H1 (cell line): ENCODE data around the gene GAS6. TPM values are rescaled to one million over a fixed set of nuclear protein-coding genes. Genes with fewer than 3 reads are reported as not detected.

ENCODE experiments used
- EP300 ChIP-seq, 2 experiments: IDR thresholded peaks; 1 replicate in 1 of 2; 2 replicates in 1 of 2; pipeline ENCODE4 v1.6.1; 2011 to 2012; ENCODE audit warnings: low read depth in 2 of 2, low read length in 2 of 2, mild to moderate bottlenecking in 2 of 2, borderline replicate concordance in 1 of 2, inconsistent platforms in 1 of 2, moderate library complexity in 1 of 2
- EZH2 ChIP-seq: fragments of 200-600 bp; sonication (generic); IDR thresholded peaks from 2 replicates; pipeline ENCODE4 v1.7.1; 2012; ENCODE audit warnings: low read depth, mild to moderate bottlenecking, moderate library complexity, low read length, inconsistent platforms; ENCODE audit not compliant: severe bottlenecking
- polyA plus RNA-seq, 7 experiments: library from polyadenylated mRNA; depleted of rRNA in 3 of 7; stranded (reverse) in 5 of 7; unstranded in 2 of 7; fragments of >200 nt in 5 of 7; fragments of 200-250 nt in 2 of 7; gene quantifications; 1 replicate in 5 of 7; 2 replicates in 1 of 7; 4 replicates in 1 of 7; pipeline versions ENCODE4 v1.2.1 to v1.2.3, GENCODE V29; 2011 to 2013; ENCODE audit warnings: missing spikeins in 2 of 7, mixed read lengths in 2 of 7
- total RNA-seq: library from RNA; stranded (reverse); fragmentation: NEBNext Ultra II Directional; extraction: Animal tissue kit (Norgen Biotek cat#: 25700); gene quantifications from 2 replicates; pipeline ENCODE4 v1.2.1, GENCODE V29; 2021
- TF ChIP-seq, protein P1 (sequence below): IDR thresholded peaks from 2 replicates; pipeline ENCODE4 v1.6.1; 2012; ENCODE audit warnings: inconsistent platforms
- TF ChIP-seq, protein P2 (sequence below): fragments of 300-600 bp; sonication (generic); IDR thresholded peaks from 2 replicates; pipeline ENCODE4 v1.7.1; 2012; ENCODE audit warnings: low read length, moderate library complexity, mild to moderate bottlenecking, inconsistent platforms; ENCODE audit not compliant: insufficient replicate concordance

Gene GAS6
- total and polyA plus RNA-seq, 2 of the 8 experiments (the other 6 are each of a cell fraction or from before 2014, with no cell fraction given): 18.6 to 31.0 TPM

DNA sequence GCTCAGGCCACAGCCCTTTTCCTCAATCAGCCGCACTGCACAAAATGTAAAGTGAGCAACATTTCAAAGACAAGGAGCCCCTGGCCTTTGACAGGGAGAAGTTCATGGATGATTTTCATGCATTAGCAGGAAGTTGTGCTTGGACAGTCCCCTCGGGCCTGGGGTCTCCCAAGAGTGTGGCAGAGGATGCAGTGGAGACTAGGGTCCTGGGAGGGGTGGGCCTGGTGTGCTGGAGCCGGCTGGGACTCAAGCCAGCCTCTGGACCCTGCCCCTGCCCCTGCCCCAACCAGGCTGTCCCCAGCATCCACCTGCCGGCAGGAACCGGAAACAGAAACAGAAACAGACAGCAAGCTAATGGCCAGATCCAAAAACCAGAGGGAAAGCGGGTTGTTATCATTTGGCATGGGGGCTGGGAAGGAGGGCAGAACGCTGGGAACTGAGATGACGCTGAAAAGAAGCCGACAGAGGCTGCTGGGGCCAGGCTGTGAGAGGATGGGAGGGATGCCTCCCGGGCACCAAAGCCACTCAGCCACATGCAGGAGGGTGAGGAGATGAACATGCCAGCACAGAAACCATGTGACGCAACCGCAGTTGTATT, 2.3 kb downstream of the GAS6 start (continued):
- TF ChIP-seq EP300 (IDR thresholded peaks at IDR 0.05; ENCODE audit: borderline replicate concordance in 1 of 2, low read depth in 2 of 2, low read length in 2 of 2) (no peak), EZH2 (no peak)
- TF ChIP-seq, protein P1, sequence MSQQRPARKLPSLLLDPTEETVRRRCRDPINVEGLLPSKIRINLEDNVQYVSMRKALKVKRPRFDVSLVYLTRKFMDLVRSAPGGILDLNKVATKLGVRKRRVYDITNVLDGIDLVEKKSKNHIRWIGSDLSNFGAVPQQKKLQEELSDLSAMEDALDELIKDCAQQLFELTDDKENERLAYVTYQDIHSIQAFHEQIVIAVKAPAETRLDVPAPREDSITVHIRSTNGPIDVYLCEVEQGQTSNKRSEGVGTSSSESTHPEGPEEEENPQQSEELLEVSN: no peak
- TF ChIP-seq, protein P2, sequence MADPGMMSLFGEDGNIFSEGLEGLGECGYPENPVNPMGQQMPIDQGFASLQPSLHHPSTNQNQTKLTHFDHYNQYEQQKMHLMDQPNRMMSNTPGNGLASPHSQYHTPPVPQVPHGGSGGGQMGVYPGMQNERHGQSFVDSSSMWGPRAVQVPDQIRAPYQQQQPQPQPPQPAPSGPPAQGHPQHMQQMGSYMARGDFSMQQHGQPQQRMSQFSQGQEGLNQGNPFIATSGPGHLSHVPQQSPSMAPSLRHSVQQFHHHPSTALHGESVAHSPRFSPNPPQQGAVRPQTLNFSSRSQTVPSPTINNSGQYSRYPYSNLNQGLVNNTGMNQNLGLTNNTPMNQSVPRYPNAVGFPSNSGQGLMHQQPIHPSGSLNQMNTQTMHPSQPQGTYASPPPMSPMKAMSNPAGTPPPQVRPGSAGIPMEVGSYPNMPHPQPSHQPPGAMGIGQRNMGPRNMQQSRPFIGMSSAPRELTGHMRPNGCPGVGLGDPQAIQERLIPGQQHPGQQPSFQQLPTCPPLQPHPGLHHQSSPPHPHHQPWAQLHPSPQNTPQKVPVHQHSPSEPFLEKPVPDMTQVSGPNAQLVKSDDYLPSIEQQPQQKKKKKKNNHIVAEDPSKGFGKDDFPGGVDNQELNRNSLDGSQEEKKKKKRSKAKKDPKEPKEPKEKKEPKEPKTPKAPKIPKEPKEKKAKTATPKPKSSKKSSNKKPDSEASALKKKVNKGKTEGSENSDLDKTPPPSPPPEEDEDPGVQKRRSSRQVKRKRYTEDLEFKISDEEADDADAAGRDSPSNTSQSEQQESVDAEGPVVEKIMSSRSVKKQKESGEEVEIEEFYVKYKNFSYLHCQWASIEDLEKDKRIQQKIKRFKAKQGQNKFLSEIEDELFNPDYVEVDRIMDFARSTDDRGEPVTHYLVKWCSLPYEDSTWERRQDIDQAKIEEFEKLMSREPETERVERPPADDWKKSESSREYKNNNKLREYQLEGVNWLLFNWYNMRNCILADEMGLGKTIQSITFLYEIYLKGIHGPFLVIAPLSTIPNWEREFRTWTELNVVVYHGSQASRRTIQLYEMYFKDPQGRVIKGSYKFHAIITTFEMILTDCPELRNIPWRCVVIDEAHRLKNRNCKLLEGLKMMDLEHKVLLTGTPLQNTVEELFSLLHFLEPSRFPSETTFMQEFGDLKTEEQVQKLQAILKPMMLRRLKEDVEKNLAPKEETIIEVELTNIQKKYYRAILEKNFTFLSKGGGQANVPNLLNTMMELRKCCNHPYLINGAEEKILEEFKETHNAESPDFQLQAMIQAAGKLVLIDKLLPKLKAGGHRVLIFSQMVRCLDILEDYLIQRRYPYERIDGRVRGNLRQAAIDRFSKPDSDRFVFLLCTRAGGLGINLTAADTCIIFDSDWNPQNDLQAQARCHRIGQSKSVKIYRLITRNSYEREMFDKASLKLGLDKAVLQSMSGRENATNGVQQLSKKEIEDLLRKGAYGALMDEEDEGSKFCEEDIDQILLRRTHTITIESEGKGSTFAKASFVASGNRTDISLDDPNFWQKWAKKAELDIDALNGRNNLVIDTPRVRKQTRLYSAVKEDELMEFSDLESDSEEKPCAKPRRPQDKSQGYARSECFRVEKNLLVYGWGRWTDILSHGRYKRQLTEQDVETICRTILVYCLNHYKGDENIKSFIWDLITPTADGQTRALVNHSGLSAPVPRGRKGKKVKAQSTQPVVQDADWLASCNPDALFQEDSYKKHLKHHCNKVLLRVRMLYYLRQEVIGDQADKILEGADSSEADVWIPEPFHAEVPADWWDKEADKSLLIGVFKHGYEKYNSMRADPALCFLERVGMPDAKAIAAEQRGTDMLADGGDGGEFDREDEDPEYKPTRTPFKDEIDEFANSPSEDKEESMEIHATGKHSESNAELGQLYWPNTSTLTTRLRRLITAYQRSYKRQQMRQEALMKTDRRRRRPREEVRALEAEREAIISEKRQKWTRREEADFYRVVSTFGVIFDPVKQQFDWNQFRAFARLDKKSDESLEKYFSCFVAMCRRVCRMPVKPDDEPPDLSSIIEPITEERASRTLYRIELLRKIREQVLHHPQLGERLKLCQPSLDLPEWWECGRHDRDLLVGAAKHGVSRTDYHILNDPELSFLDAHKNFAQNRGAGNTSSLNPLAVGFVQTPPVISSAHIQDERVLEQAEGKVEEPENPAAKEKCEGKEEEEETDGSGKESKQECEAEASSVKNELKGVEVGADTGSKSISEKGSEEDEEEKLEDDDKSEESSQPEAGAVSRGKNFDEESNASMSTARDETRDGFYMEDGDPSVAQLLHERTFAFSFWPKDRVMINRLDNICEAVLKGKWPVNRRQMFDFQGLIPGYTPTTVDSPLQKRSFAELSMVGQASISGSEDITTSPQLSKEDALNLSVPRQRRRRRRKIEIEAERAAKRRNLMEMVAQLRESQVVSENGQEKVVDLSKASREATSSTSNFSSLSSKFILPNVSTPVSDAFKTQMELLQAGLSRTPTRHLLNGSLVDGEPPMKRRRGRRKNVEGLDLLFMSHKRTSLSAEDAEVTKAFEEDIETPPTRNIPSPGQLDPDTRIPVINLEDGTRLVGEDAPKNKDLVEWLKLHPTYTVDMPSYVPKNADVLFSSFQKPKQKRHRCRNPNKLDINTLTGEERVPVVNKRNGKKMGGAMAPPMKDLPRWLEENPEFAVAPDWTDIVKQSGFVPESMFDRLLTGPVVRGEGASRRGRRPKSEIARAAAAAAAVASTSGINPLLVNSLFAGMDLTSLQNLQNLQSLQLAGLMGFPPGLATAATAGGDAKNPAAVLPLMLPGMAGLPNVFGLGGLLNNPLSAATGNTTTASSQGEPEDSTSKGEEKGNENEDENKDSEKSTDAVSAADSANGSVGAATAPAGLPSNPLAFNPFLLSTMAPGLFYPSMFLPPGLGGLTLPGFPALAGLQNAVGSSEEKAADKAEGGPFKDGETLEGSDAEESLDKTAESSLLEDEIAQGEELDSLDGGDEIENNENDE: no peak
